ENCODE results near the gene CCDC73.

GRCh38 chr11:32830413-32830738, 35.9 kb upstream of the CCDC73 start:
- TF ChIP-seq, protein P1, sequence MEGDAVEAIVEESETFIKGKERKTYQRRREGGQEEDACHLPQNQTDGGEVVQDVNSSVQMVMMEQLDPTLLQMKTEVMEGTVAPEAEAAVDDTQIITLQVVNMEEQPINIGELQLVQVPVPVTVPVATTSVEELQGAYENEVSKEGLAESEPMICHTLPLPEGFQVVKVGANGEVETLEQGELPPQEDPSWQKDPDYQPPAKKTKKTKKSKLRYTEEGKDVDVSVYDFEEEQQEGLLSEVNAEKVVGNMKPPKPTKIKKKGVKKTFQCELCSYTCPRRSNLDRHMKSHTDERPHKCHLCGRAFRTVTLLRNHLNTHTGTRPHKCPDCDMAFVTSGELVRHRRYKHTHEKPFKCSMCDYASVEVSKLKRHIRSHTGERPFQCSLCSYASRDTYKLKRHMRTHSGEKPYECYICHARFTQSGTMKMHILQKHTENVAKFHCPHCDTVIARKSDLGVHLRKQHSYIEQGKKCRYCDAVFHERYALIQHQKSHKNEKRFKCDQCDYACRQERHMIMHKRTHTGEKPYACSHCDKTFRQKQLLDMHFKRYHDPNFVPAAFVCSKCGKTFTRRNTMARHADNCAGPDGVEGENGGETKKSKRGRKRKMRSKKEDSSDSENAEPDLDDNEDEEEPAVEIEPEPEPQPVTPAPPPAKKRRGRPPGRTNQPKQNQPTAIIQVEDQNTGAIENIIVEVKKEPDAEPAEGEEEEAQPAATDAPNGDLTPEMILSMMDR (IDR thresholded peaks at IDR 0.05; ENCODE audit: insufficient read depth, low read length) = no peak
- TF ChIP-seq POLR2AphosphoS5 (IDR thresholded peaks at IDR 0.05; ENCODE audit: low read depth) = no peak
- no peak for TF ChIP-seq GABPA (IDR thresholded peaks at IDR 0.05; ENCODE audit: low read depth)
- TF ChIP-seq SPI1 (IDR thresholded peaks at IDR 0.05; ENCODE audit: borderline replicate concordance, low read depth) = no peak
